Inflammatory macrophage treated with lipopolysaccharide for 1 hour (primary cell): ENCODE measurements around the gene UNC13B.

ENCODE experiments used
- DNase-seq, 2 donors: peaks; one replicate each; pipeline ENCODE4 v3.0.0-alpha.2; 2020 to 2022

UNC13B gene

GRCh38 chr9:35340046-35340445 is 178.2 kb downstream of the UNC13B start:
- DNase-seq: no peak

- no peak for DNase-seq
Measured at GRCh38 chr9:35341021-35341420, 179.2 kb downstream of the UNC13B start.

GRCh38 chr9:35341585-35341984 is 179.8 kb downstream of the UNC13B start:
- DNase-seq: no peak

- DNase-seq: no peak
Measured at GRCh38 chr9:35342221-35342958, 180.6 kb downstream of the UNC13B start.

GRCh38 chr9:35348109-35348508 is 186.3 kb downstream of the UNC13B start:
- no peak for DNase-seq

- no peak for DNase-seq
Measured at GRCh38 chr9:35349287-35349990, 187.6 kb downstream of the UNC13B start.

GRCh38 chr9:35350212-35350611 is 188.4 kb downstream of the UNC13B start:
- DNase-seq: no peak

GRCh38 chr9:35350827-35351549 is 189.2 kb downstream of the UNC13B start:
- DNase-seq: no peak

- no peak for DNase-seq
Measured at GRCh38 chr9:35353731-35354365, 192.0 kb downstream of the UNC13B start.

- no peak for DNase-seq
Measured at GRCh38 chr9:35355939-35356338, 194.1 kb downstream of the UNC13B start.

- no peak for DNase-seq
Measured at GRCh38 chr9:35357116-35357515, 195.3 kb downstream of the UNC13B start.

- DNase-seq: no peak
Measured at GRCh38 chr9:35357826-35358225, 196.0 kb downstream of the UNC13B start.

GRCh38 chr9:35364817-35365585 is 203.2 kb downstream of the UNC13B start:
- no peak for DNase-seq

- DNase-seq: no peak
Measured at GRCh38 chr9:35366627-35367026, 204.8 kb downstream of the UNC13B start.

GRCh38 chr9:35367451-35367850 is 205.6 kb downstream of the UNC13B start:
- DNase-seq: no peak

GRCh38 chr9:35370241-35370640 is 208.4 kb downstream of the UNC13B start:
- DNase-seq: no peak

- DNase-seq: no peak
Measured at GRCh38 chr9:35374436-35374835, 212.6 kb downstream of the UNC13B start.

GRCh38 chr9:35374910-35375309 is 213.1 kb downstream of the UNC13B start:
- DNase-seq: no peak

- no peak for DNase-seq
Measured at GRCh38 chr9:35380039-35380438, 218.2 kb downstream of the UNC13B start.

GRCh38 chr9:35380619-35381018 is 218.8 kb downstream of the UNC13B start:
- no peak for DNase-seq

- peak in 1 of 2 donors; percentile 4 for DNase-seq
Measured at GRCh38 chr9:35385042-35385441, 223.2 kb downstream of the UNC13B start.

GRCh38 chr9:35395076-35395705 is 233.4 kb downstream of the UNC13B start:
- no peak for DNase-seq
